ENCODE measurements around the gene HSPA1L.

The HSPA1L gene

DNA sequence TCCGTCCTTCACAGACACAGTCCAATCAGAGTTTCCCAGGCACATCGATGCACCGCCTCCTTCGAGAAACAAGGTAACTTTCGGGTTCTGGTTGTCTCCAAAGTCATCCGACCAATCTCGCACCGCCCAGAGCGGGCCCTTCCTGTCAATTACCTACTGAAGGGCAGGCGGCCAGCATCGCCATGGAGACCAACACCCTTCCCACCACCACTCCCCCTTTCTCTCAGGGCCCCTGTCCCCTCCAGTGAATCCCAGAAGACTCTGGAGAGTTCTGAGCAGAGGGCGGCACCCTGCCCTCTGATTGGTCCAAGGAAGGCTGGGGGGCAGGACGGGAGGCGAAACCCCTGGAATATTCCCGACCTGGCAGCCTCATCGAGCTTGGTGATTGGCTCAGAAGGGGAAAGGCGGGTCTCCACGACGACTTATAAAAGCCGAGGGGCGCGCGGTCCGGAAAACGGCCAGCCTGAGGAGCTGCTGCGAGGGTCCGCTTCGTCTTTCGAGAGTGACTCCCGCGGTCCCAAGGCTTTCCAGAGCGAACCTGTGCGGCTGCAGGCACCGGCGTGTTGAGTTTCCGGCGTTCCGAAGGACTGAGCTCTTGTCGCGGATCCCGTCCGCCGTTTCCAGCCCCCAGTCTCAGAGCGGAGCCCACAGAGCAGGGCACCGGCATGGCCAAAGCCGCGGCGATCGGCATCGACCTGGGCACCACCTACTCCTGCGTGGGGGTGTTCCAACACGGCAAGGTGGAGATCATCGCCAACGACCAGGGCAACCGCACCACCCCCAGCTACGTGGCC is 12.4 kb upstream of the HSPA1L start, which contains the start of gene HSPA1B (continued):
- TF ChIP-seq, protein P1, sequence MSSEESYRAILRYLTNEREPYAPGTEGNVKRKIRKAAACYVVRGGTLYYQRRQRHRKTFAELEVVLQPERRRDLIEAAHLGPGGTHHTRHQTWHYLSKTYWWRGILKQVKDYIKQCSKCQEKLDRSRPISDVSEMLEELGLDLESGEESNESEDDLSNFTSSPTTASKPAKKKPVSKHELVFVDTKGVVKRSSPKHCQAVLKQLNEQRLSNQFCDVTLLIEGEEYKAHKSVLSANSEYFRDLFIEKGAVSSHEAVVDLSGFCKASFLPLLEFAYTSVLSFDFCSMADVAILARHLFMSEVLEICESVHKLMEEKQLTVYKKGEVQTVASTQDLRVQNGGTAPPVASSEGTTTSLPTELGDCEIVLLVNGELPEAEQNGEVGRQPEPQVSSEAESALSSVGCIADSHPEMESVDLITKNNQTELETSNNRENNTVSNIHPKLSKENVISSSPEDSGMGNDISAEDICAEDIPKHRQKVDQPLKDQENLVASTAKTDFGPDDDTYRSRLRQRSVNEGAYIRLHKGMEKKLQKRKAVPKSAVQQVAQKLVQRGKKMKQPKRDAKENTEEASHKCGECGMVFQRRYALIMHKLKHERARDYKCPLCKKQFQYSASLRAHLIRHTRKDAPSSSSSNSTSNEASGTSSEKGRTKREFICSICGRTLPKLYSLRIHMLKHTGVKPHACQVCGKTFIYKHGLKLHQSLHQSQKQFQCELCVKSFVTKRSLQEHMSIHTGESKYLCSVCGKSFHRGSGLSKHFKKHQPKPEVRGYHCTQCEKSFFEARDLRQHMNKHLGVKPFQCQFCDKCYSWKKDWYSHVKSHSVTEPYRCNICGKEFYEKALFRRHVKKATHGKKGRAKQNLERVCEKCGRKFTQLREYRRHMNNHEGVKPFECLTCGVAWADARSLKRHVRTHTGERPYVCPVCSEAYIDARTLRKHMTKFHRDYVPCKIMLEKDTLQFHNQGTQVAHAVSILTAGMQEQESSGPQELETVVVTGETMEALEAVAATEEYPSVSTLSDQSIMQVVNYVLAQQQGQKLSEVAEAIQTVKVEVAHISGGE (tag by site-specific recombination; conservative IDR thresholded peaks at IDR 0.05; ENCODE audit: low read depth): peak; percentile 50; the same call in 1 of the 2 replicates
- TF ChIP-seq ZEB2 (tag by site-specific recombination; IDR thresholded peaks at IDR 0.05) (peak; percentile 86), ZNF366 (tag by site-specific recombination; conservative IDR thresholded peaks at IDR 0.05) (peak; percentile 91), ZSCAN30 (tag by site-specific recombination; IDR thresholded peaks at IDR 0.05) (peak; percentile 93), SETDB1 (IDR thresholded peaks at IDR 0.05; ENCODE audit: insufficient read length, low read length) (no peak)
- TF ChIP-seq, protein P2, sequence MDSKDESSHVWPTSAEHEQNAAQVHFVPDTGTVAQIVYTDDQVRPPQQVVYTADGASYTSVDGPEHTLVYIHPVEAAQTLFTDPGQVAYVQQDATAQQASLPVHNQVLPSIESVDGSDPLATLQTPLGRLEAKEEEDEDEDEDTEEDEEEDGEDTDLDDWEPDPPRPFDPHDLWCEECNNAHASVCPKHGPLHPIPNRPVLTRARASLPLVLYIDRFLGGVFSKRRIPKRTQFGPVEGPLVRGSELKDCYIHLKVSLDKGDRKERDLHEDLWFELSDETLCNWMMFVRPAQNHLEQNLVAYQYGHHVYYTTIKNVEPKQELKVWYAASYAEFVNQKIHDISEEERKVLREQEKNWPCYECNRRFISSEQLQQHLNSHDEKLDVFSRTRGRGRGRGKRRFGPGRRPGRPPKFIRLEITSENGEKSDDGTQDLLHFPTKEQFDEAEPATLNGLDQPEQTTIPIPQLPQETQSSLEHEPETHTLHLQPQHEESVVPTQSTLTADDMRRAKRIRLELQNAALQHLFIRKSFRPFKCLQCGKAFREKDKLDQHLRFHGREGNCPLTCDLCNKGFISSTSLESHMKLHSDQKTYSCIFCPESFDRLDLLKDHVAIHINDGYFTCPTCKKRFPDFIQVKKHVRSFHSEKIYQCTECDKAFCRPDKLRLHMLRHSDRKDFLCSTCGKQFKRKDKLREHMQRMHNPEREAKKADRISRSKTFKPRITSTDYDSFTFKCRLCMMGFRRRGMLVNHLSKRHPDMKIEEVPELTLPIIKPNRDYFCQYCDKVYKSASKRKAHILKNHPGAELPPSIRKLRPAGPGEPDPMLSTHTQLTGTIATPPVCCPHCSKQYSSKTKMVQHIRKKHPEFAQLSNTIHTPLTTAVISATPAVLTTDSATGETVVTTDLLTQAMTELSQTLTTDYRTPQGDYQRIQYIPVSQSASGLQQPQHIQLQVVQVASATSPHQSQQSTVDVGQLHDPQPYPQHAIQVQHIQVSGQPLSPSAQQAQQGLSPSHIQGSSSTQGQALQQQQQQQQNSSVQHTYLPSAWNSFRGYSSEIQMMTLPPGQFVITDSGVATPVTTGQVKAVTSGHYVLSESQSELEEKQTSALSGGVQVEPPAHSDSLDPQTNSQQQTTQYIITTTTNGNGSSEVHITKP (tag by site-specific recombination; IDR thresholded peaks at IDR 0.05): peak; percentile 25
- TF ChIP-seq, protein P3, sequence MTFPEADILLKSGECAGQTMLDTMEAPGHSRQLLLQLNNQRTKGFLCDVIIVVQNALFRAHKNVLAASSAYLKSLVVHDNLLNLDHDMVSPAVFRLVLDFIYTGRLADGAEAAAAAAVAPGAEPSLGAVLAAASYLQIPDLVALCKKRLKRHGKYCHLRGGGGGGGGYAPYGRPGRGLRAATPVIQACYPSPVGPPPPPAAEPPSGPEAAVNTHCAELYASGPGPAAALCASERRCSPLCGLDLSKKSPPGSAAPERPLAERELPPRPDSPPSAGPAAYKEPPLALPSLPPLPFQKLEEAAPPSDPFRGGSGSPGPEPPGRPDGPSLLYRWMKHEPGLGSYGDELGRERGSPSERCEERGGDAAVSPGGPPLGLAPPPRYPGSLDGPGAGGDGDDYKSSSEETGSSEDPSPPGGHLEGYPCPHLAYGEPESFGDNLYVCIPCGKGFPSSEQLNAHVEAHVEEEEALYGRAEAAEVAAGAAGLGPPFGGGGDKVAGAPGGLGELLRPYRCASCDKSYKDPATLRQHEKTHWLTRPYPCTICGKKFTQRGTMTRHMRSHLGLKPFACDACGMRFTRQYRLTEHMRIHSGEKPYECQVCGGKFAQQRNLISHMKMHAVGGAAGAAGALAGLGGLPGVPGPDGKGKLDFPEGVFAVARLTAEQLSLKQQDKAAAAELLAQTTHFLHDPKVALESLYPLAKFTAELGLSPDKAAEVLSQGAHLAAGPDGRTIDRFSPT (tag by site-specific recombination; IDR thresholded peaks at IDR 0.05): peak; percentile 80; the same call in 1 of the 2 replicates

DNA sequence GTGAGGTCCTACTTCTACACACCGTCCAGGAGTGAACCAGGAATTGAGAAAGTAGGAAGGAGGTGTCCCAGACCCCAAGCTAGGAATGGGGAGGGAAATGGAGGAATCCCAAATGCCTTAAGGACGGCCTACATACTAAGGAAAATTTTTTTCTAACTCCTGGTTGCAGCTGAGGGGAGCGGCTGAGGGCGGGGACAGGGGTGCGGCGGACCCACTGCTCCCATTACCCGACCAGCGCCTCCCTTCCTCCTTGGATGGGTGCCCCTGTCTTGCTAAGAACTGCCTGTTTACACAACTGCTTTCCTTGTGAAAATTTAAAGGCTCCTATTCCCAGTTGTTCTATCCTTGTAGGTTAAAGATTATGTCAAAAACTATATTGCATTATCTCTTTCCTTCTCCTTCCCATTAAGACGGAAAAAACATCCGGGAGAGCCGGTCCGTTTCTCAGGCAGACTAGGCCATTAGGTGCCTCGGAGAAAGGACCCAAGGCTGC is 11.8 kb upstream of the HSPA1L start:
- Histone ChIP-seq H3K9me3 (ENCODE audit: control insufficient read depth, insufficient read depth, low read depth, low read length) (no peaks in the 10 kb centered on the region), H3K27ac (ENCODE audit: extremely low read depth, low read depth, low read length) (peak overlapping the region; percentile 69), H3K4me3 (ENCODE audit: low read depth, low read length) (peak overlapping the region; percentile 44), H3K36me3 (ENCODE audit: control insufficient read depth in 2 of 2, insufficient read depth in 1 of 2, low read length in 2 of 2) (peaks cover 0 to 24% of the 10 kb centered on the region in 2 experiments; a peak in 2 of 3 replicates), H3K4me1 (ENCODE audit: control insufficient read depth, insufficient read depth, low read length) (no peaks in the 10 kb centered on the region)
- POLR2A ChIA-PET: interaction anchor here (0.6 to 4.5 kb wide), 94 partner anchors 9 to 1599 kb away, joined by 3 to 206 read pairs (median 5); partner anchors contain the start of genes ABHD16A, APOM, ATF6B and ATP6V1G2
- CTCF ChIA-PET: interaction anchor here (0.5 to 1.7 kb wide), 11 partner anchors 9 to 281 kb away, joined by 3 to 5 read pairs (median 3); partner anchors contain the start of genes ATP6V1G2, CLIC1, HSPA1A and HSPA1L
- TF ChIP-seq ZNF174 (tag by site-specific recombination; IDR thresholded peaks at IDR 0.05) (no peak), ZNF211 (tag by site-specific recombination; IDR thresholded peaks at IDR 0.05; ENCODE audit: low read depth) (no peak), ZFP3 (tag by site-specific recombination; IDR thresholded peaks at IDR 0.05; ENCODE audit: low read depth) (no peak), GFI1B (tag by site-specific recombination; IDR thresholded peaks at IDR 0.05) (no peak), ZEB2 (tag by site-specific recombination; IDR thresholded peaks at IDR 0.05) (peak; percentile 62; the same call in 1 of the 2 replicates), ZNF416 (tag by site-specific recombination; IDR thresholded peaks at IDR 0.05) (no peak), ZNF37A (tag by site-specific recombination; IDR thresholded peaks at IDR 0.05) (no peak), ZNF239 (tag by site-specific recombination; IDR thresholded peaks at IDR 0.05) (no peak), ZNF561 (tag by site-specific recombination; IDR thresholded peaks at IDR 0.05; ENCODE audit: borderline replicate concordance) (peak; percentile 84; the same call in 1 of the 2 replicates), ZNF701 (tag by site-specific recombination; IDR thresholded peaks at IDR 0.05) (no peak), ZNF76 (tag by site-specific recombination; IDR thresholded peaks at IDR 0.05; ENCODE audit: borderline replicate concordance, low read depth) (no peak), REPIN1 (tag by site-specific recombination; IDR thresholded peaks at IDR 0.05; ENCODE audit: low read depth) (no peak)
- TF ChIP-seq, protein P4, sequence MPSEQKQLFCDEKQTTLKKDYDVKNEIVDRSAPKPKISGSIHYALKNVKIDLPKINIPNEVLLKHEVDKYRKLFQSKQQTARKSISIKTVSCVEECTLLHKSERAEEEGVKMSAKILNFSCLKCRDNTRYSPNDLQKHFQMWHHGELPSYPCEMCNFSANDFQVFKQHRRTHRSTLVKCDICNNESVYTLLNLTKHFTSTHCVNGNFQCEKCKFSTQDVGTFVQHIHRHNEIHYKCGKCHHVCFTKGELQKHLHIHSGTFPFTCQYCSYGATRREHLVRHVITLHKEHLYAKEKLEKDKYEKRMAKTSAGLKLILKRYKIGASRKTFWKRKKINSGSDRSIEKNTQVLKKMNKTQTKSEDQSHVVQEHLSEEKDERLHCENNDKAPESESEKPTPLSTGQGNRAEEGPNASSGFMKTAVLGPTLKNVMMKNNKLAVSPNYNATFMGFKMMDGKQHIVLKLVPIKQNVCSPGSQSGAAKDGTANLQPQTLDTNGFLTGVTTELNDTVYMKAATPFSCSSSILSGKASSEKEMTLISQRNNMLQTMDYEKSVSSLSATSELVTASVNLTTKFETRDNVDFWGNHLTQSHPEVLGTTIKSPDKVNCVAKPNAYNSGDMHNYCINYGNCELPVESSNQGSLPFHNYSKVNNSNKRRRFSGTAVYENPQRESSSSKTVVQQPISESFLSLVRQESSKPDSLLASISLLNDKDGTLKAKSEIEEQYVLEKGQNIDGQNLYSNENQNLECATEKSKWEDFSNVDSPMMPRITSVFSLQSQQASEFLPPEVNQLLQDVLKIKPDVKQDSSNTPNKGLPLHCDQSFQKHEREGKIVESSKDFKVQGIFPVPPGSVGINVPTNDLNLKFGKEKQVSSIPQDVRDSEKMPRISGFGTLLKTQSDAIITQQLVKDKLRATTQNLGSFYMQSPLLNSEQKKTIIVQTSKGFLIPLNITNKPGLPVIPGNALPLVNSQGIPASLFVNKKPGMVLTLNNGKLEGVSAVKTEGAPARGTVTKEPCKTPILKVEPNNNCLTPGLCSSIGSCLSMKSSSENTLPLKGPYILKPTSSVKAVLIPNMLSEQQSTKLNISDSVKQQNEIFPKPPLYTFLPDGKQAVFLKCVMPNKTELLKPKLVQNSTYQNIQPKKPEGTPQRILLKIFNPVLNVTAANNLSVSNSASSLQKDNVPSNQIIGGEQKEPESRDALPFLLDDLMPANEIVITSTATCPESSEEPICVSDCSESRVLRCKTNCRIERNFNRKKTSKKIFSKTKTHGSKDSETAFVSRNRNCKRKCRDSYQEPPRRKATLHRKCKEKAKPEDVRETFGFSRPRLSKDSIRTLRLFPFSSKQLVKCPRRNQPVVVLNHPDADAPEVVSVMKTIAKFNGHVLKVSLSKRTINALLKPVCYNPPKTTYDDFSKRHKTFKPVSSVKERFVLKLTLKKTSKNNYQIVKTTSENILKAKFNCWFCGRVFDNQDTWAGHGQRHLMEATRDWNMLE (tag by site-specific recombination; conservative IDR thresholded peaks at IDR 0.05; ENCODE audit: low read depth): peak; percentile 50; the same call in 1 of the 2 replicates

Measured in HEK293 (cell line).